MM.1S (cell line): Measurements from ENCODE around the gene GBA2.

Source experiments
- DNase-seq: peaks from one replicate; pipeline ENCODE4 v3.0.0-alpha.2; 2015
- H2AFZ ChIP-seq: fragments of 300-600 bp; sonication (generic); 2 replicates; pipeline ENCODE4 v1.6.0; 2016; ENCODE audit warnings: antibody characterized with exemption, low read length
- H3F3A ChIP-seq: fragments of 300-600 bp; sonication (generic); 2 replicates; pipeline ENCODE4 v1.6.1; 2016; ENCODE audit warnings: mild to moderate bottlenecking, antibody characterized with exemption, low read length, moderate library complexity, mixed read lengths; ENCODE audit not compliant: insufficient read depth
- H3K27ac ChIP-seq: fragments of 300-600 bp; sonication (generic); 2 replicates; pipeline ENCODE4 v1.5.1; 2016; ENCODE audit warnings: mild to moderate bottlenecking, low read length
- H3K27me3 ChIP-seq: fragments of 300-600 bp; sonication (generic); replicated peaks from 2 replicates; pipeline ENCODE4 v1.6.0; 2016; ENCODE audit warnings: low read length; ENCODE audit not compliant: insufficient read depth
- H3K36me3 ChIP-seq: fragments of 300-600 bp; sonication (generic); replicated peaks from 2 replicates; pipeline ENCODE4 v1.6.1; 2016; ENCODE audit warnings: mild to moderate bottlenecking, low read length, mixed read lengths; ENCODE audit not compliant: insufficient read depth
- H3K4me1 ChIP-seq: fragments of 300-600 bp; sonication (generic); 2 replicates; pipeline ENCODE4 v1.6.1; 2016; ENCODE audit warnings: low read length, mixed read lengths
- H3K4me2 ChIP-seq: fragments of 300-600 bp; sonication (generic); 2 replicates; pipeline ENCODE4 v1.6.0; 2016; ENCODE audit warnings: low read depth, low read length
- H3K4me3 ChIP-seq: fragments of 300-600 bp; sonication (generic); 2 replicates; pipeline ENCODE4 v1.5.1; 2016; ENCODE audit warnings: low read length, mixed read lengths
- H3K79me2 ChIP-seq: fragments of 300-600 bp; sonication (generic); 2 replicates; pipeline ENCODE4 v1.6.1; 2016; ENCODE audit warnings: mixed run types, low read length, mixed read lengths
- H3K9ac ChIP-seq: fragments of 300-600 bp; sonication (generic); 2 replicates; pipeline ENCODE4 v1.6.1; 2016; ENCODE audit warnings: low read length, mixed read lengths
- H3K9me2 ChIP-seq: fragments of 300-600 bp; sonication (generic); replicated peaks from 2 replicates; pipeline ENCODE4 v1.6.1; 2016; ENCODE audit warnings: mild to moderate bottlenecking, low read length, mixed read lengths; ENCODE audit not compliant: insufficient read depth
- H3K9me3 ChIP-seq: fragments of 300-600 bp; sonication (generic); replicated peaks from 2 replicates; pipeline ENCODE4 v1.6.1; 2016; ENCODE audit warnings: mild to moderate bottlenecking, low read length, mixed read lengths; ENCODE audit not compliant: insufficient read depth
- H4K20me1 ChIP-seq: fragments of 300-600 bp; sonication (generic); 2 replicates; pipeline ENCODE4 v1.6.1; 2016; ENCODE audit warnings: mild to moderate bottlenecking, low read length, moderate library complexity, mixed read lengths; ENCODE audit not compliant: insufficient read depth
- CTCF ChIP-seq: fragments of 300-600 bp; sonication (generic); IDR thresholded peaks from 2 replicates; pipeline ENCODE4 v1.5.1; 2016; ENCODE audit warnings: antibody characterized with exemption, low read length, mixed read lengths
- EZH2 ChIP-seq: fragments of 300-600 bp; sonication (generic); optimal IDR thresholded peaks from 2 replicates; pipeline ENCODE3; 2017; ENCODE audit warnings: low read depth, mild to moderate bottlenecking, antibody characterized with exemption, low read length, mixed read lengths
- EZH2phosphoT487 ChIP-seq: fragments of 300-600 bp; sonication (generic); IDR thresholded peaks from 2 replicates; pipeline ENCODE4 v1.6.1; 2018; ENCODE audit warnings: antibody characterized with exemption, low read length

The GBA2 gene

DNA sequence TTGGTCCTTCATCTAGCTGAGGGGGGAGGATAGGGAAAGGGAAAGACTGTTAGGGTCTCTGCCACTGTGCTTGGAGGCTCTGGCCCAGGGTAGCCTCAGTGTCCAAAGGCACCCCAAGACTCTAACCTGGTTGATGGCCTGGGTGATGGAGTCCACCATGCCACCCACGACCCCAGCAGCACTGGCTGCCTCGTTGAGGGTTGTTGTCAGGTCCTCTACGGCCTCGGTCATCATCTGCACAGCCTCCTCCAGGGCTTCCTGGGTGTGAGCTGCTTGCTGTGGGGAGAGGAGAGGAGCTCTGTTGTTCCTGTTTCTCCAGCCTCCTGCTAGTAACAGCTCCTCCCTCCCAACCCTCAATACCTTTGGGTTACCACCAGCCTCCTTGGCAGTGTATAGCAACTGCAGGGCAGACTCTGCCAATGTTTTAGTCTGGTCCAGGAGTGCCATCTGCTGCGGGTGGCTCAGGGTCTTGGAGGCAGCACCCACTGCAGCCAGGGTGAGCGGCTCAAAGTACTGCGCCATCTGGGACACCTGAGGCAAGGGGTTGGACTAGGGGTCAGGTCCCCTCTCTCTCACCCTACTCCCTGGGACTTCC lies 43.1 kb downstream of the GBA2 start:
- Histone ChIP-seq H3K36me3 (peaks cover 6% of the 10 kb centered on the region), H3K9me3 (no peaks in the 10 kb centered on the region), H3K4me1 (no peaks in the 10 kb centered on the region), H4K20me1 (no peaks in the 10 kb centered on the region), H3K4me2 (no peak overlapping the region), H3K9ac (no peak overlapping the region), H3F3A (no peaks in the 10 kb centered on the region), H3K4me3 (no peak overlapping the region), H3K79me2 (no peaks in the 10 kb centered on the region), H3K9me2 (no peaks in the 10 kb centered on the region), H3K27me3 (no peaks in the 10 kb centered on the region), H2AFZ (no peak overlapping the region), H3K27ac (no peak overlapping the region)
- no peak for DNase-seq
- TF ChIP-seq CTCF, result no peak
- TF ChIP-seq EZH2phosphoT487, result no peak
- TF ChIP-seq EZH2, result no peak

- Histone ChIP-seq H3K27me3 (no peaks in the 10 kb centered on the region), H3K9me2 (no peaks in the 10 kb centered on the region), H3K27ac (no peak overlapping the region), H3K4me2 (no peak overlapping the region), H2AFZ (no peak overlapping the region), H3F3A (no peaks in the 10 kb centered on the region), H3K36me3 (peaks cover 6% of the 10 kb centered on the region), H3K9me3 (no peaks in the 10 kb centered on the region), H3K9ac (no peak overlapping the region), H3K79me2 (no peaks in the 10 kb centered on the region), H4K20me1 (no peaks in the 10 kb centered on the region), H3K4me3 (no peak overlapping the region), H3K4me1 (no peaks in the 10 kb centered on the region)
- no peak for DNase-seq
- no peak for TF ChIP-seq CTCF
- no peak for TF ChIP-seq EZH2phosphoT487
These were observed 43.7 kb downstream of the GBA2 start for GRCh38 chr9:35705372-35705771.

- H3K4me2 ChIP-seq, result no peak overlapping the region
- H4K20me1 ChIP-seq, result no peaks in the 10 kb centered on the region
- no peaks in the 10 kb centered on the region for H3K27me3 ChIP-seq
- no peaks in the 10 kb centered on the region for H3K4me1 ChIP-seq
- no peaks in the 10 kb centered on the region for H3K79me2 ChIP-seq
- H3K4me3 ChIP-seq, result no peak overlapping the region
- TF ChIP-seq EZH2 (no peak), EZH2phosphoT487 (no peak), CTCF (no peak)
- no peaks in the 10 kb centered on the region for H3K9me2 ChIP-seq
- H3F3A ChIP-seq, result no peaks in the 10 kb centered on the region
- peaks cover 6% of the 10 kb centered on the region; the same call in 1 of the 2 replicates for H3K36me3 ChIP-seq
- H2AFZ ChIP-seq, result no peak overlapping the region
- no peak for DNase-seq
- no peaks in the 10 kb centered on the region for H3K9me3 ChIP-seq
- H3K27ac ChIP-seq, result no peak overlapping the region
- no peak overlapping the region for H3K9ac ChIP-seq
These were observed 44.9 kb downstream of the GBA2 start for GRCh38 chr9:35703906-35704672.
